SK-N-SH (cell line): ENCODE data around the gene LRRC1. TPM values are rescaled to one million over a fixed set of nuclear protein-coding genes. Genes with fewer than 3 reads are reported as not detected.

Experiments used
- CTCF ChIA-PET: fragments of 300-600, 350-600 bp; formaldehyde crosslinking; extraction: SDS; loops from one replicate; lab custom pipeline; 2021; lab: Yijun Ruan, JAX
- POLR2A ChIA-PET: fragments of 350-600 bp; sonication (Branson Sonifier 250); formaldehyde crosslinking; extraction: SDS; loops from one replicate; lab custom pipeline; 2020; ENCODE audit warnings: antibody characterized with exemption, inconsistent platforms; lab: Yijun Ruan, JAX
- DNase-seq: peaks from one replicate; pipeline ENCODE4 v3.0.0; 2012
- H2AFZ ChIP-seq: fragments of 200-600 bp; sonication (generic); 2 replicates; pipeline ENCODE4 v1.8.1; 2016; ENCODE audit warnings: antibody characterized with exemption, mild to moderate bottlenecking, low read depth
- H3F3A ChIP-seq: fragments of 200-600 bp; sonication (generic); replicated peaks from 2 replicates; pipeline ENCODE3; 2016; ENCODE audit warnings: antibody characterized with exemption, mild to moderate bottlenecking; ENCODE audit not compliant: insufficient read depth
- H3K27ac ChIP-seq, 2 experiments: fragments of 200-500 bp in 1 of 2; fragments of 200-600 bp in 1 of 2; sonication (Bioruptor generic) in 1 of 2; sonication (generic), shearing (Covaris generic) in 1 of 2; 2 replicates each; pipeline versions ENCODE4 v1.5.1 to v1.6.1; 2014 to 2016; ENCODE audit warnings: low read depth in 2 of 2, inconsistent platforms in 1 of 2, low read length in 1 of 2, mild to moderate bottlenecking in 1 of 2, mixed read lengths in 1 of 2
- H3K27me3 ChIP-seq: fragments of 200-600 bp; sonication (generic), shearing (Covaris generic); 2 replicates; pipeline ENCODE4 v1.6.1; 2016; ENCODE audit warnings: mixed run types; ENCODE audit not compliant: insufficient read depth
- H3K36me3 ChIP-seq, 2 experiments: fragments of 200-500 bp in 1 of 2; fragments of 200-600 bp in 1 of 2; sonication (Bioruptor generic) in 1 of 2; sonication (generic) in 1 of 2; replicated peaks in 1 of 2; 2 replicates each; pipeline versions ENCODE3 to v1.5.1; 2014 to 2016; ENCODE audit warnings: low read length in 1 of 2, mild to moderate bottlenecking in 1 of 2; ENCODE audit not compliant: insufficient read depth in 2 of 2, control insufficient read depth in 1 of 2
- H3K4me1 ChIP-seq, 2 experiments: fragments of 200-500 bp in 1 of 2; fragments of 200-600 bp in 1 of 2; sonication (Bioruptor generic) in 1 of 2; sonication (generic), shearing (Covaris generic) in 1 of 2; 2 replicates each; pipeline versions ENCODE4 v1.5.1 to v1.6.1; 2014 to 2016; ENCODE audit warnings: low read depth in 1 of 2, low read length in 1 of 2, mixed run types in 1 of 2; ENCODE audit not compliant: insufficient read depth in 2 of 2, control insufficient read depth in 1 of 2
- H3K4me2 ChIP-seq: fragments of 200-600 bp; sonication (generic), shearing (Covaris generic); 2 replicates; pipeline ENCODE4 v1.6.1; 2017; ENCODE audit warnings: mixed run types
- H3K4me3 ChIP-seq, 2 experiments: fragments of 200-500 bp in 1 of 2; fragments of 200-600 bp in 1 of 2; sonication (Bioruptor generic) in 1 of 2; sonication (generic), shearing (Covaris generic) in 1 of 2; 2 replicates each; pipeline versions ENCODE4 v1.5.1 to v1.8.1; 2014 to 2016; ENCODE audit warnings: low read depth in 2 of 2, inconsistent platforms in 1 of 2, low read length in 1 of 2, mild to moderate bottlenecking in 1 of 2, mixed read lengths in 1 of 2, moderate library complexity in 1 of 2
- H3K79me2 ChIP-seq: fragments of 200-600 bp; sonication (generic); 2 replicates; pipeline ENCODE4 v1.8.1; 2017; ENCODE audit warnings: mild to moderate bottlenecking; ENCODE audit not compliant: insufficient read depth
- H3K9ac ChIP-seq: fragments of 200-600 bp; sonication (generic); 2 replicates; pipeline ENCODE4 v1.6.1; 2017; ENCODE audit warnings: mixed run types
- H3K9me2 ChIP-seq: fragments of 200-600 bp; sonication (generic); 2 replicates; pipeline ENCODE4 v1.6.1; 2017; ENCODE audit warnings: mixed run types
- H3K9me3 ChIP-seq: fragments of 200-600 bp; sonication (generic); 2 replicates; pipeline ENCODE4 v1.6.1; 2017; ENCODE audit warnings: mixed run types, mild to moderate bottlenecking, moderate library complexity
- H4K20me1 ChIP-seq: fragments of 200-600 bp; sonication (generic); 2 replicates; pipeline ENCODE4 v1.6.1; 2017; ENCODE audit warnings: mild to moderate bottlenecking, mixed run types; ENCODE audit not compliant: insufficient read depth
- ELF1 ChIP-seq: IDR thresholded peaks from 2 replicates; pipeline ENCODE4 v1.4.0; 2012
- EZH2phosphoT487 ChIP-seq: fragments of 200-600 bp; sonication (generic); IDR thresholded peaks from 2 replicates; pipeline ENCODE4 v1.6.1; 2017; ENCODE audit warnings: low read depth, mixed run types, mild to moderate bottlenecking, antibody characterized with exemption, moderate library complexity, borderline replicate concordance
- JUND ChIP-seq: IDR thresholded peaks from 2 replicates; pipeline ENCODE4 v1.4.0; 2012
- MAX ChIP-seq: IDR thresholded peaks from 2 replicates; pipeline ENCODE4 v1.4.0; 2012; ENCODE audit warnings: low read depth
- RAD21 ChIP-seq: IDR thresholded peaks from 2 replicates; pipeline ENCODE4 v1.6.1; 2012; ENCODE audit warnings: mild to moderate bottlenecking, low read length
- RFX5 ChIP-seq: IDR thresholded peaks from 2 replicates; pipeline ENCODE4 v1.6.1; 2012; ENCODE audit warnings: mild to moderate bottlenecking, improper control_type of control experiment, low read length
- SIN3A ChIP-seq: IDR thresholded peaks from 2 replicates; pipeline ENCODE4 v1.6.1; 2012; ENCODE audit warnings: low read depth, mild to moderate bottlenecking, low read length, moderate library complexity, borderline replicate concordance
- WGBS: methylation state at CpG from one replicate; pipeline ENCODE4 v1.1.6; 2017; ENCODE audit warnings: low lambda C conversion rate; 5-methylcytosine and 5-hydroxymethylcytosine counted together
- polyA plus RNA-seq, 3 experiments: library from polyadenylated mRNA; depleted of rRNA; stranded (reverse); fragments of >200 nt; gene quantifications; 2 replicates each; pipeline ENCODE4 v1.2.3, GENCODE V29; 2012
- TF ChIP-seq, protein P1 (sequence below): IDR thresholded peaks from 2 replicates; pipeline ENCODE4 v1.4.0; 2012; ENCODE audit warnings: low read depth, borderline replicate concordance

The LRRC1 gene
- polyA plus RNA-seq, 1 of the 3 experiments (the other 2 are of a cell fraction) = 0.84 TPM

DNA sequence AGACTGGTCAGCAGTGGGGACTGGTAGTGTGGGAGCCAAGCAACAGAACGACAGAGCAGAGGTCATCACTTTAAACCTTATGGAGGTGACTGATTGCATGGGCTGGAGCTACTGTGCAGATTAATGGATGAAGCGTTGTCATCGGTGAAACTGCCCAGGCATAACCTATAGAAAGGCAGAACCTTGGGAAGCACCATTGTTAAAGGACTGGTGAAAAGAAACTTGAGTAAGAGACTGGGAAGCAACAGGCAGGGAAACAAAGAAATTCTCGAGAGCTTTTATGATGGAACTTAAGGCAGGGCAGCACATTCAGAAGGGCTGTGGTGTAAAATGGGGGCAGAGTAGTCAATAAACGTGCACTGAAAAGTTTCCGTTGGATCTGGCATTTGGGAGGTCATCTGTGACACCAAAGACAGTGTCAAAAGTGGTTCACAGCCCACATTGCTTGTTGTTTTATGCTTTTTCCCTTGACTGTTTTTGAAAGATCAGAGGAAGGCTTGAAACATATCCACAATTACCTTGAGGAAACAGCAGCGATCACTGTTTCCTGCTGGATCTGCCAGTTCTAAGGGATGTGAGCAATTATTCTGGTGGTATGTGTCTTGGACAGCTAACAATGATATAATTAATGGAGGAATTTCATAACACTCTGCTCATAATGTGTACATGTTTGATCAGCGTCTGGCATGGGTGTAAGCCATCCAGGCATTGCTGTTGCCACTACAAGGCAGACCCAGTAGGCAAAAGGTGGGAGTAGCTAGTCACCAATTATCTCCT, 62.7 kb downstream of the LRRC1 start:
- CTCF ChIA-PET = no interaction called here
- Histone ChIP-seq H3F3A (no peaks in the 10 kb centered on the region), H3K9me3 (no peaks in the 10 kb centered on the region), H3K9me2 (no peaks in the 10 kb centered on the region), H3K9ac (no peak overlapping the region), H3K4me2 (no peak overlapping the region), H3K27ac (no peak overlapping the region), H3K4me1 (no peaks in the 10 kb centered on the region), H4K20me1 (no peaks in the 10 kb centered on the region), H3K27me3 (peaks cover 14% of the 10 kb centered on the region; the same call in 1 of the 2 replicates), H3K79me2 (no peaks in the 10 kb centered on the region), H3K4me3 (no peak overlapping the region), H2AFZ (no peak overlapping the region), H3K36me3 (no peaks in the 10 kb centered on the region)
- no peak for DNase-seq
- no peak for TF ChIP-seq RAD21
- POLR2A ChIA-PET = no interaction called here
- 8% methylated on average over 8 of the region's 8 CpGs for WGBS

DNA sequence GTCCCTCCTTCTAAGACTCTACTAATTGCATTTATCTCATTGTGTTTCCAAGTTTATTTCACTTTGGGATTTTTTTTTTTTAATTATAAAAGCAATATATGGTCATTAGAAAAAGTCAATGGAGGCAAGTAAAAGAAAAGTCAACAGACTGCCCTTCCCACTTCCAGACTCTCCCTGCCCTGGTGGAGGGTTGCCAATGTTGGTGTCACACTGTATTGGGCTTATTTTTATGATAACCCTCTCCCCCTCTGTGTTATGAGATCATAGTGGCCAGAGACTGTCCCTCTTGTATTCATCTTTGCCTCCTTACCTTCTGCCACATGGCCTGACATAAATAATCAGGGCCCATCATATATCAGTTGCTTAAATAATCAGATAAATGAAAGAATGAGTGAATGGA, 63.4 kb downstream of the LRRC1 start:
- TF ChIP-seq EZH2phosphoT487 (no peak), RFX5 (no peak), JUND (no peak), ELF1 (no peak)
- TF ChIP-seq, protein P1, sequence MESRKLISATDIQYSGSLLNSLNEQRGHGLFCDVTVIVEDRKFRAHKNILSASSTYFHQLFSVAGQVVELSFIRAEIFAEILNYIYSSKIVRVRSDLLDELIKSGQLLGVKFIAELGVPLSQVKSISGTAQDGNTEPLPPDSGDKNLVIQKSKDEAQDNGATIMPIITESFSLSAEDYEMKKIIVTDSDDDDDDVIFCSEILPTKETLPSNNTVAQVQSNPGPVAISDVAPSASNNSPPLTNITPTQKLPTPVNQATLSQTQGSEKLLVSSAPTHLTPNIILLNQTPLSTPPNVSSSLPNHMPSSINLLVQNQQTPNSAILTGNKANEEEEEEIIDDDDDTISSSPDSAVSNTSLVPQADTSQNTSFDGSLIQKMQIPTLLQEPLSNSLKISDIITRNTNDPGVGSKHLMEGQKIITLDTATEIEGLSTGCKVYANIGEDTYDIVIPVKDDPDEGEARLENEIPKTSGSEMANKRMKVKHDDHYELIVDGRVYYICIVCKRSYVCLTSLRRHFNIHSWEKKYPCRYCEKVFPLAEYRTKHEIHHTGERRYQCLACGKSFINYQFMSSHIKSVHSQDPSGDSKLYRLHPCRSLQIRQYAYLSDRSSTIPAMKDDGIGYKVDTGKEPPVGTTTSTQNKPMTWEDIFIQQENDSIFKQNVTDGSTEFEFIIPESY = no peak
- no peak overlapping the region for H3K27ac ChIP-seq
- H3K9ac ChIP-seq = no peak overlapping the region
- ChIA-PET CTCF (no interaction called here), POLR2A (no interaction called here)
- no peaks in the 10 kb centered on the region for H3K9me2 ChIP-seq
- no peaks in the 10 kb centered on the region for H3K36me3 ChIP-seq
- no peak for DNase-seq
- no peak overlapping the region for H2AFZ ChIP-seq
- no peaks in the 10 kb centered on the region for H3K79me2 ChIP-seq
- H3K9me3 ChIP-seq = no peaks in the 10 kb centered on the region
- H4K20me1 ChIP-seq = no peaks in the 10 kb centered on the region
- H3F3A ChIP-seq = no peaks in the 10 kb centered on the region
- H3K4me3 ChIP-seq = no peak overlapping the region
- H3K4me2 ChIP-seq = no peak overlapping the region
- H3K4me1 ChIP-seq = no peaks in the 10 kb centered on the region
- peaks cover 14% of the 10 kb centered on the region; the same call in 1 of the 2 replicates for H3K27me3 ChIP-seq

GRCh38 chr6:53858913-53859312, 64.1 kb downstream of the LRRC1 start:
- ChIA-PET POLR2A (no interaction called here), CTCF (no interaction called here)
- no peaks in the 10 kb centered on the region for H3K79me2 ChIP-seq
- no peaks in the 10 kb centered on the region for H3F3A ChIP-seq
- H3K9ac ChIP-seq = no peak overlapping the region
- H2AFZ ChIP-seq = no peak overlapping the region
- peaks cover 15% of the 10 kb centered on the region; the same call in 1 of the 2 replicates for H3K27me3 ChIP-seq
- H4K20me1 ChIP-seq = no peaks in the 10 kb centered on the region
- DNase-seq = no peak
- H3K9me3 ChIP-seq = no peaks in the 10 kb centered on the region
- no peak for TF ChIP-seq RAD21
- TF ChIP-seq MAX = no peak
- TF ChIP-seq SIN3A = no peak
- no peaks in the 10 kb centered on the region for H3K4me1 ChIP-seq
- no peak overlapping the region for H3K4me3 ChIP-seq
- no peak overlapping the region for H3K27ac ChIP-seq
- no peaks in the 10 kb centered on the region for H3K9me2 ChIP-seq
- WGBS = 13% methylated on average over 3 of the region's 3 CpGs
- no peaks in the 10 kb centered on the region for H3K36me3 ChIP-seq
- H3K4me2 ChIP-seq = no peak overlapping the region
